HepG2 (cell line): Measurements from ENCODE around the gene SMIM1. TPM values are rescaled to one million over a fixed set of nuclear protein-coding genes. Genes with fewer than 3 reads are reported as not detected.

Experiments
- CHCHD3 ChIP-seq: sonication (generic); formaldehyde crosslinking; IDR thresholded peaks from 2 replicates; pipeline ENCODE4 v1.8.0; 2022; ENCODE audit warnings: mild to moderate bottlenecking, missing genetic modification reagents, moderate library complexity
- EHMT2 ChIP-seq: fragments of 200-600 bp; sonication (generic); IDR thresholded peaks from 2 replicates; pipeline ENCODE4 v1.7.0; 2017; ENCODE audit warnings: antibody characterized with exemption, low read depth, low read length, borderline replicate concordance
- ESRRA ChIP-seq: sonication (generic); formaldehyde crosslinking; IDR thresholded peaks from 2 replicates; pipeline ENCODE4 v1.5.1; 2020; ENCODE audit warnings: mild to moderate bottlenecking, low read depth, missing genetic modification reagents
- KDM2A ChIP-seq: sonication (generic); formaldehyde crosslinking; IDR thresholded peaks from 2 replicates; pipeline ENCODE4 v1.4.0; 2020; ENCODE audit warnings: low read depth, missing genetic modification reagents, borderline replicate concordance
- LCORL ChIP-seq, 2 experiments: fragments of 450-650 bp in 1 of 2; sonication (generic) in 1 of 2; formaldehyde crosslinking in 1 of 2; IDR thresholded peaks; 2 replicates each; pipeline versions ENCODE4 v1.5.0 to v1.6.1; 2017 to 2020; ENCODE audit warnings: antibody characterized with exemption in 1 of 2, missing genetic modification reagents in 1 of 2
- NFE2 ChIP-seq: sonication (generic); formaldehyde crosslinking; IDR thresholded peaks from 2 replicates; pipeline ENCODE4 v1.4.0; 2020; ENCODE audit warnings: missing genetic modification reagents
- NFYB ChIP-seq: sonication (generic); formaldehyde crosslinking; IDR thresholded peaks from 2 replicates; pipeline ENCODE4 v1.4.0; 2020; ENCODE audit warnings: missing genetic modification reagents
- RFX3 ChIP-seq: IDR thresholded peaks from 2 replicates; pipeline ENCODE4 v1.6.1; 2016; ENCODE audit warnings: missing biosample characterization, missing genetic modification reagents
- SOX13 ChIP-seq, 3 experiments: fragments of 450-650 bp in 1 of 3; sonication (generic) in 1 of 3; formaldehyde crosslinking in 1 of 3; IDR thresholded peaks in 2 of 3; conservative IDR thresholded peaks in 1 of 3; 2 replicates each; pipeline versions ENCODE4 v1.5.0 to v1.6.1; 2016 to 2020; ENCODE audit warnings: antibody characterized with exemption in 1 of 3, mild to moderate bottlenecking in 1 of 3, missing compliant biosample characterization in 1 of 3, missing genetic modification reagents in 1 of 3, moderate library complexity in 1 of 3
- TRIM24 ChIP-seq: sonication (generic); formaldehyde crosslinking; IDR thresholded peaks from 2 replicates; pipeline ENCODE4 v1.8.0; 2022; ENCODE audit warnings: mild to moderate bottlenecking, missing genetic modification reagents
- ZKSCAN1 ChIP-seq: fragments of 150-350 bp; IDR thresholded peaks from 2 replicates; pipeline ENCODE4 v1.6.1; 2014; ENCODE audit warnings: low read length
- ZNF263 ChIP-seq: sonication (generic); formaldehyde crosslinking; IDR thresholded peaks from 2 replicates; pipeline ENCODE4 v1.4.0; 2020; ENCODE audit warnings: missing genetic modification reagents
- ZNF264 ChIP-seq: sonication (generic); formaldehyde crosslinking; IDR thresholded peaks from 2 replicates; pipeline ENCODE4 v1.4.0; 2020; ENCODE audit warnings: missing genetic modification reagents
- ZNF3 ChIP-seq: IDR thresholded peaks from 2 replicates; pipeline ENCODE4 v1.7.0; 2017; ENCODE audit warnings: inconsistent platforms
- ZNF317 ChIP-seq: sonication (generic); formaldehyde crosslinking; IDR thresholded peaks from 2 replicates; pipeline ENCODE4 v1.5.0; 2020; ENCODE audit warnings: mild to moderate bottlenecking, missing genetic modification reagents
- ZNF7 ChIP-seq: IDR thresholded peaks from 2 replicates; pipeline ENCODE4 v1.6.1; 2016; ENCODE audit warnings: missing biosample characterization, missing genetic modification reagents
- ZSCAN31 ChIP-seq: sonication (generic); formaldehyde crosslinking; IDR thresholded peaks from 2 replicates; pipeline ENCODE4 v1.5.0; 2020; ENCODE audit warnings: low read depth, mild to moderate bottlenecking, missing genetic modification reagents
- polyA plus RNA-seq, 8 experiments: library from polyadenylated mRNA; depleted of rRNA in 3 of 8; stranded (reverse) in 7 of 8; unstranded in 1 of 8; fragments of >200 nt; fragmentation: Illumina TruSeq in 4 of 8; extraction: Trizol in 4 of 8; gene quantifications; 2 replicates each; pipeline versions ENCODE4 v1.2.1 to v1.2.3, GENCODE V29; 2011 to 2016; ENCODE audit warnings: low read depth in 4 of 8, missing spikeins in 1 of 8, mixed read lengths in 1 of 8; ENCODE audit not compliant: insufficient read depth in 1 of 8
- total RNA-seq, 5 experiments: library from RNA; depleted of rRNA; stranded (reverse); fragments of >200 nt; fragmentation: Illumina TruSeq; extraction: Trizol; gene quantifications; 2 replicates each; pipeline ENCODE4 v1.2.3, GENCODE V29; 2016; ENCODE audit warnings: low read depth in 1 of 5
- TF ChIP-seq, protein P1 (sequence below): sonication (generic); formaldehyde crosslinking; IDR thresholded peaks from 2 replicates; pipeline ENCODE4 v1.9.0; 2022; ENCODE audit warnings: missing genetic modification reagents, mild to moderate bottlenecking, borderline replicate concordance
- TF ChIP-seq, protein P2 (sequence below): sonication (generic); formaldehyde crosslinking; IDR thresholded peaks from 2 replicates; pipeline ENCODE4 v1.4.0; 2020; ENCODE audit warnings: missing genetic modification reagents
- TF ChIP-seq, protein P3 (sequence below): sonication (generic); formaldehyde crosslinking; IDR thresholded peaks from 2 replicates; pipeline ENCODE4 v1.8.0; 2022; ENCODE audit warnings: mild to moderate bottlenecking, missing genetic modification reagents
- TF ChIP-seq, protein P4 (sequence below): sonication (generic); formaldehyde crosslinking; IDR thresholded peaks from 2 replicates; pipeline ENCODE4 v1.5.0; 2020; ENCODE audit warnings: missing genetic modification reagents, mild to moderate bottlenecking, borderline replicate concordance
- TF ChIP-seq, protein P5 (sequence below): sonication (generic); formaldehyde crosslinking; IDR thresholded peaks from 2 replicates; pipeline ENCODE4 v1.9.0; 2021; ENCODE audit warnings: missing genetic modification reagents, mild to moderate bottlenecking, borderline replicate concordance

SMIM1 gene
- total and polyA plus RNA-seq, 2 of the 13 experiments (the other 11 are each of a cell fraction or from before 2014, with no cell fraction given), result 12.4 to 56.3 TPM

DNA sequence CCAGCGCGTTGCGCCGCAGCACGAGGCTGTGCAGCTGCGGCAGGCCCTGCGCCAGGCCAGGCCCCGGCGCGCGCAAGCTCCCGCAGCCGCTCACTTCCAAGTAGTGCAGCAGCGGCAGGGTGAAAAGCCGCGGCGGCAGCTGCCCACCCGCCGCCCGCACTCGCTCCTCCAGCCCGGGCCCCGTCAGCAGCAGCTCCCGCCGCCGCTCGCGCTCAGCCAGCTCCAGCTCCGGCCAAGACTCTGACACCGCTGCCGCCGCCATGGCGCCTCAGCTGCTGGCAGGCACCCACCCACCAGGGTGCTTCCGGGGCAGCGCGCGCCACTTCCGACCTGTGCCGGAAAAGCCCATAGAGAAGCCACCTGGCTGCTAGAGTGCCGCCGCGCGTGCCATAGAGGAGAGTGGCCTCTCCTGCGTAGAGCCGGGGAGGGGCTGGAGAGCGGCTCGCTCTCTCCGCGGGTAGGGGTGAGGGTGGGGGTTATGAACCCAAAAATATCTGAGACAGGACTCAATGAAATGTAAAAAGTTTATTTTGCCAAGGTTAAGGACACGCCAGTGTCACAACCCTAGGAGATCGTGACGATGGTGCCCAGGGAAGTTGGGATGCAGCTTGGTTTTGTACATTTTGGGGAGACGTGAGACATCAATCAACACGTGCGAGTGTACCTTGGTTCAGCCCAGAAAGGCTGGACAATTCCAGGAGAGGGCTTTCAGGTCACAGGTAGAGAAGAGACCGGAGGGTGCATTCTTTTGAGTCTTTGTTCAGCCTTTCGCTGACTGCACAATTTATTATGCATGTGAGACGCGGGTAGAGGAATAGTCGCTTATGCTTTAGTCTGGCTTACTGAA lies 23.9 kb downstream of the SMIM1 start, which contains the start of gene LRRC47 (continued):
- TF ChIP-seq, protein P1, sequence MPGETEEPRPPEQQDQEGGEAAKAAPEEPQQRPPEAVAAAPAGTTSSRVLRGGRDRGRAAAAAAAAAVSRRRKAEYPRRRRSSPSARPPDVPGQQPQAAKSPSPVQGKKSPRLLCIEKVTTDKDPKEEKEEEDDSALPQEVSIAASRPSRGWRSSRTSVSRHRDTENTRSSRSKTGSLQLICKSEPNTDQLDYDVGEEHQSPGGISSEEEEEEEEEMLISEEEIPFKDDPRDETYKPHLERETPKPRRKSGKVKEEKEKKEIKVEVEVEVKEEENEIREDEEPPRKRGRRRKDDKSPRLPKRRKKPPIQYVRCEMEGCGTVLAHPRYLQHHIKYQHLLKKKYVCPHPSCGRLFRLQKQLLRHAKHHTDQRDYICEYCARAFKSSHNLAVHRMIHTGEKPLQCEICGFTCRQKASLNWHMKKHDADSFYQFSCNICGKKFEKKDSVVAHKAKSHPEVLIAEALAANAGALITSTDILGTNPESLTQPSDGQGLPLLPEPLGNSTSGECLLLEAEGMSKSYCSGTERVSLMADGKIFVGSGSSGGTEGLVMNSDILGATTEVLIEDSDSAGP, result peak; percentile 60; the same call in 1 of the 2 replicates
- TF ChIP-seq NFYB (CRISPR knock-in tag), result 0 out of 2 replicates have a peak, but pooled peaks have one; percentile 26
- TF ChIP-seq, protein P2, sequence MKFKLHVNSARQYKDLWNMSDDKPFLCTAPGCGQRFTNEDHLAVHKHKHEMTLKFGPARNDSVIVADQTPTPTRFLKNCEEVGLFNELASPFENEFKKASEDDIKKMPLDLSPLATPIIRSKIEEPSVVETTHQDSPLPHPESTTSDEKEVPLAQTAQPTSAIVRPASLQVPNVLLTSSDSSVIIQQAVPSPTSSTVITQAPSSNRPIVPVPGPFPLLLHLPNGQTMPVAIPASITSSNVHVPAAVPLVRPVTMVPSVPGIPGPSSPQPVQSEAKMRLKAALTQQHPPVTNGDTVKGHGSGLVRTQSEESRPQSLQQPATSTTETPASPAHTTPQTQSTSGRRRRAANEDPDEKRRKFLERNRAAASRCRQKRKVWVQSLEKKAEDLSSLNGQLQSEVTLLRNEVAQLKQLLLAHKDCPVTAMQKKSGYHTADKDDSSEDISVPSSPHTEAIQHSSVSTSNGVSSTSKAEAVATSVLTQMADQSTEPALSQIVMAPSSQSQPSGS (CRISPR knock-in tag), result peak; percentile 72
- TF ChIP-seq EHMT2, result no peak; the same call in 1 of the 2 replicates
- TF ChIP-seq, protein P3, sequence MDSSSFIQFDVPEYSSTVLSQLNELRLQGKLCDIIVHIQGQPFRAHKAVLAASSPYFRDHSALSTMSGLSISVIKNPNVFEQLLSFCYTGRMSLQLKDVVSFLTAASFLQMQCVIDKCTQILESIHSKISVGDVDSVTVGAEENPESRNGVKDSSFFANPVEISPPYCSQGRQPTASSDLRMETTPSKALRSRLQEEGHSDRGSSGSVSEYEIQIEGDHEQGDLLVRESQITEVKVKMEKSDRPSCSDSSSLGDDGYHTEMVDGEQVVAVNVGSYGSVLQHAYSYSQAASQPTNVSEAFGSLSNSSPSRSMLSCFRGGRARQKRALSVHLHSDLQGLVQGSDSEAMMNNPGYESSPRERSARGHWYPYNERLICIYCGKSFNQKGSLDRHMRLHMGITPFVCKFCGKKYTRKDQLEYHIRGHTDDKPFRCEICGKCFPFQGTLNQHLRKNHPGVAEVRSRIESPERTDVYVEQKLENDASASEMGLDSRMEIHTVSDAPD (CRISPR knock-in tag), result no peak
- no peak for TF ChIP-seq ZNF7 (CRISPR knock-in tag)
- no peak for TF ChIP-seq RFX3 (CRISPR knock-in tag)
- TF ChIP-seq TRIM24 (CRISPR knock-in tag), result no peak
- TF ChIP-seq, protein P4, sequence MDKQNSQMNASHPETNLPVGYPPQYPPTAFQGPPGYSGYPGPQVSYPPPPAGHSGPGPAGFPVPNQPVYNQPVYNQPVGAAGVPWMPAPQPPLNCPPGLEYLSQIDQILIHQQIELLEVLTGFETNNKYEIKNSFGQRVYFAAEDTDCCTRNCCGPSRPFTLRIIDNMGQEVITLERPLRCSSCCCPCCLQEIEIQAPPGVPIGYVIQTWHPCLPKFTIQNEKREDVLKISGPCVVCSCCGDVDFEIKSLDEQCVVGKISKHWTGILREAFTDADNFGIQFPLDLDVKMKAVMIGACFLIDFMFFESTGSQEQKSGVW, result no peak
- 0 out of 2 replicates have a peak, but pooled peaks have one; percentile 25 for TF ChIP-seq CHCHD3 (CRISPR knock-in tag)
- TF ChIP-seq ZKSCAN1, result no peak
- TF ChIP-seq, protein P5, sequence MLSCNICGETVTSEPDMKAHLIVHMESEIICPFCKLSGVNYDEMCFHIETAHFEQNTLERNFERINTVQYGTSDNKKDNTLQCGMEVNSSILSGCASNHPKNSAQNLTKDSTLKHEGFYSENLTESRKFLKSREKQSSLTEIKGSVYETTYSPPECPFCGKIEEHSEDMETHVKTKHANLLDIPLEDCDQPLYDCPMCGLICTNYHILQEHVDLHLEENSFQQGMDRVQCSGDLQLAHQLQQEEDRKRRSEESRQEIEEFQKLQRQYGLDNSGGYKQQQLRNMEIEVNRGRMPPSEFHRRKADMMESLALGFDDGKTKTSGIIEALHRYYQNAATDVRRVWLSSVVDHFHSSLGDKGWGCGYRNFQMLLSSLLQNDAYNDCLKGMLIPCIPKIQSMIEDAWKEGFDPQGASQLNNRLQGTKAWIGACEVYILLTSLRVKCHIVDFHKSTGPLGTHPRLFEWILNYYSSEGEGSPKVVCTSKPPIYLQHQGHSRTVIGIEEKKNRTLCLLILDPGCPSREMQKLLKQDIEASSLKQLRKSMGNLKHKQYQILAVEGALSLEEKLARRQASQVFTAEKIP, result no peak
- TF ChIP-seq ZSCAN31, result no peak
- peak; percentile 55; the same call in 1 of the 2 replicates for TF ChIP-seq ZNF264
- TF ChIP-seq ZNF263 (CRISPR knock-in tag), result no peak; the same call in 1 of the 2 replicates
- no peak for TF ChIP-seq LCORL (IDR thresholded peaks at IDR 0.05)
- TF ChIP-seq LCORL (CRISPR knock-in tag; IDR thresholded peaks at IDR 0.05), result peak; percentile 49; the same call in 1 of the 2 replicates
- peak; percentile 65 for TF ChIP-seq ESRRA
- no peak for TF ChIP-seq ZNF3 (CRISPR knock-in tag)
- TF ChIP-seq SOX13 (IDR thresholded peaks at IDR 0.05), result 0 out of 2 replicates have a peak, but pooled peaks have one; percentile 14
- TF ChIP-seq SOX13 (CRISPR knock-in tag; conservative IDR thresholded peaks at IDR 0.05 in 1 of 2, IDR thresholded peaks at IDR 0.05 in 1 of 2), result peak in 1 of 2 experiments; percentile 44; a peak in 1 of 4 replicates
- peak; percentile 92 for TF ChIP-seq KDM2A (CRISPR knock-in tag)
- no peak for TF ChIP-seq ZNF317
- no peak for TF ChIP-seq NFE2 (CRISPR knock-in tag)
